NCI-H1436 (cell line): Measurements from ENCODE around the gene SMIM20.

Source experiments
- DNase-seq: peaks from one replicate; lab custom pipeline; 2025; lab: John Stamatoyannopoulos, UW

The SMIM20 gene

GRCh38 chr4:25955705-25956104 is 41.7 kb downstream of the SMIM20 start:
- DNase-seq, result no peak

GRCh38 chr4:25956260-25956659 is 42.2 kb downstream of the SMIM20 start:
- no peak for DNase-seq

- DNase-seq, result no peak
Observed at GRCh38 chr4:25958110-25958509, 44.1 kb downstream of the SMIM20 start.

GRCh38 chr4:25962393-25962792 is 48.4 kb downstream of the SMIM20 start:
- no peak for DNase-seq

GRCh38 chr4:25965629-25966028 is 51.6 kb downstream of the SMIM20 start:
- DNase-seq, result no peak

- DNase-seq, result no peak
Observed at GRCh38 chr4:25966171-25966570, 52.2 kb downstream of the SMIM20 start.

GRCh38 chr4:25969374-25970155 is 55.5 kb downstream of the SMIM20 start:
- no peak for DNase-seq

- DNase-seq, result no peak
Observed at GRCh38 chr4:25970226-25970675, 56.2 kb downstream of the SMIM20 start.

GRCh38 chr4:25970691-25971432 is 56.8 kb downstream of the SMIM20 start:
- DNase-seq, result no peak

- DNase-seq, result no peak
Observed at GRCh38 chr4:25972366-25972765, 58.3 kb downstream of the SMIM20 start.

- no peak for DNase-seq
Observed at GRCh38 chr4:25972984-25973745, 59.1 kb downstream of the SMIM20 start.

- DNase-seq, result no peak
Observed at GRCh38 chr4:25976780-25977179, 62.8 kb downstream of the SMIM20 start.

GRCh38 chr4:25977397-25978170 is 63.6 kb downstream of the SMIM20 start:
- peak; percentile 65 for DNase-seq

- DNase-seq, result no peak
Observed at GRCh38 chr4:25978327-25978726, 64.3 kb downstream of the SMIM20 start.
